Endothelial cell (in vitro differentiated cells): ENCODE results near the gene ZNF827. TPM values are rescaled to one million over a fixed set of nuclear protein-coding genes. Genes with fewer than 3 reads are reported as not detected.

Experiments used
- DNase-seq: peaks from one replicate; pipeline ENCODE4 v3.0.0; 2021; ENCODE audit warnings: low spot score
- H3K27ac Mint-ChIP-seq: one replicate; pipeline ENCODE4 v1.8.0; 2021; ENCODE audit warnings: mixed read lengths, inconsistent platforms; ENCODE audit not compliant: unreplicated experiment
- H3K27me3 Mint-ChIP-seq: one replicate; pipeline ENCODE4 v1.8.0; 2021; ENCODE audit warnings: mild to moderate bottlenecking, moderate library complexity, mixed read lengths, inconsistent platforms; ENCODE audit not compliant: unreplicated experiment
- H3K36me3 Mint-ChIP-seq: one replicate; pipeline ENCODE4 v1.8.0; 2021; ENCODE audit warnings: mild to moderate bottlenecking, low read depth, mixed read lengths, inconsistent platforms; ENCODE audit not compliant: unreplicated experiment
- H3K4me1 Mint-ChIP-seq: one replicate; pipeline ENCODE4 v1.8.0; 2021; ENCODE audit warnings: mild to moderate bottlenecking, mixed read lengths, inconsistent platforms; ENCODE audit not compliant: unreplicated experiment
- H3K4me3 Mint-ChIP-seq: one replicate; pipeline ENCODE4 v1.8.0; 2021; ENCODE audit warnings: mild to moderate bottlenecking, mixed read lengths, inconsistent platforms; ENCODE audit not compliant: unreplicated experiment
- H3K9me3 Mint-ChIP-seq: one replicate; pipeline ENCODE4 v1.8.0; 2021; ENCODE audit warnings: mixed read lengths, inconsistent platforms; ENCODE audit not compliant: unreplicated experiment
- CTCF ChIP-seq: fragments of 200-600 bp; sonication (generic); IDR thresholded peaks from one replicate; pipeline ENCODE4 v1.5.0; 2021; ENCODE audit warnings: antibody characterized with exemption; ENCODE audit not compliant: unreplicated experiment
- long read RNA-seq: library from polyadenylated mRNA; unstranded; transcript quantifications from one replicate; pipeline ENCODE4 v2.0.0, GENCODE V29; 2020; ENCODE audit not compliant: unreplicated experiment
- total RNA-seq: library from RNA; stranded (reverse); fragmentation: NEBNext Ultra II Directional; extraction: Animal tissue kit (Norgen Biotek cat#: 25700); gene quantifications from one replicate; pipeline ENCODE4 v1.2.1, GENCODE V29; 2021; ENCODE audit not compliant: unreplicated experiment

The ZNF827 gene
- total RNA-seq, result 22.8 TPM
- long read RNA-seq, partial matches to known transcripts, result 0 of 1 reads
- long read RNA-seq, other reads (novel, unspliced or antisense), result 1 of 1 reads

- H3K36me3 Mint-ChIP-seq, result peaks cover 6% of the 10 kb centered on the region
- DNase-seq, result peak; percentile 63
- no peak for TF ChIP-seq CTCF
- H3K4me3 Mint-ChIP-seq, result peak within 1 kb of the TSS; percentile 95
- peaks cover 15% of the 10 kb centered on the region for H3K27me3 Mint-ChIP-seq
- H3K4me1 Mint-ChIP-seq, result peaks cover 27% of the 10 kb centered on the region
- no peaks in the 10 kb centered on the region for H3K9me3 Mint-ChIP-seq
- H3K27ac Mint-ChIP-seq, result peak within 1 kb of the TSS; percentile 96
Observed at GRCh38 chr4:145938618-145939440, at the start of gene ZNF827. Gene ZNF827, minus strand, starts transcription at chr4:145938823. Its CDS starts 416 bp downstream, at chr4:145938407.

GRCh38 chr4:145984563-145984962 is 45.9 kb upstream of the ZNF827 start:
- DNase-seq, result peak; percentile 7
- peaks cover 10% of the 10 kb centered on the region for H3K4me1 Mint-ChIP-seq
- peak overlapping the region; percentile 58 for H3K27ac Mint-ChIP-seq
- no peaks in the 10 kb centered on the region for H3K36me3 Mint-ChIP-seq
- no peaks in the 10 kb centered on the region for H3K27me3 Mint-ChIP-seq
- H3K9me3 Mint-ChIP-seq, result no peaks in the 10 kb centered on the region
- no peak for TF ChIP-seq CTCF
- no peak overlapping the region for H3K4me3 Mint-ChIP-seq

GRCh38 chr4:145982791-145983190 is 44.2 kb upstream of the ZNF827 start:
- Mint-ChIP-seq H3K27ac (no peak overlapping the region), H3K36me3 (no peaks in the 10 kb centered on the region), H3K4me3 (no peak overlapping the region), H3K27me3 (no peaks in the 10 kb centered on the region), H3K4me1 (peaks cover 16% of the 10 kb centered on the region), H3K9me3 (no peaks in the 10 kb centered on the region)
- DNase-seq, result no peak
- TF ChIP-seq CTCF, result no peak

GRCh38 chr4:145979160-145979559 is 40.5 kb upstream of the ZNF827 start:
- DNase-seq, result no peak
- Mint-ChIP-seq H3K4me3 (no peak overlapping the region), H3K4me1 (peaks cover 6% of the 10 kb centered on the region), H3K9me3 (no peaks in the 10 kb centered on the region), H3K27ac (peak overlapping the region; percentile 12), H3K27me3 (no peaks in the 10 kb centered on the region), H3K36me3 (no peaks in the 10 kb centered on the region)
- TF ChIP-seq CTCF, result no peak

GRCh38 chr4:145976680-145977079 is 38.1 kb upstream of the ZNF827 start:
- no peak overlapping the region for H3K27ac Mint-ChIP-seq
- H3K9me3 Mint-ChIP-seq, result no peaks in the 10 kb centered on the region
- TF ChIP-seq CTCF, result no peak
- H3K4me1 Mint-ChIP-seq, result peaks cover 6% of the 10 kb centered on the region
- no peaks in the 10 kb centered on the region for H3K36me3 Mint-ChIP-seq
- H3K4me3 Mint-ChIP-seq, result no peak overlapping the region
- no peaks in the 10 kb centered on the region for H3K27me3 Mint-ChIP-seq
- DNase-seq, result no peak
